ENCODE data around the gene MTERF2.

DNA sequence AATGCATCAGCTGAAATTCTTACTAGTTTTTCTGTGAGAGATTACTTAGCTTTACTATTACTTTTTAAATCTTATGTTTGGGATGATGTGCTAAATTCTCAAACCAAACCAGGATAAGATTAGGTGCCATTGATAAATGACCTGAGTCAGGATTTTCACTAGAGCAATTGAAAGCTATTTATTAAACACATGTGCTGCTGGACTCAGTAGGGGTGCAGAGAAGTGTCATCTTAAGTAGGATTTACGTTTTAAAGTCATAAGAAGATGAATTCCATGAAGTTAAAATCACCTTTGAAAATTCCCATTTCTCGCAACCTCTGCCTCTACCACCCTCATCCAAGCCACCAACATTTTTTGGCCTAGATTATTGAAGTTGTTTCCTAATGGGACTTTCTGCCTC is 22.4 kb downstream of the MTERF2 start:
- no peak for TF ChIP-seq CTCF (IDR thresholded peaks at IDR 0.05; ENCODE audit: insufficient read depth, low read length)
- TF ChIP-seq GABPA (IDR thresholded peaks at IDR 0.05; ENCODE audit: low read depth): no peak
- no peak for TF ChIP-seq POLR2AphosphoS5 (IDR thresholded peaks at IDR 0.05; ENCODE audit: low read depth)
- TF ChIP-seq SPI1 (IDR thresholded peaks at IDR 0.05; ENCODE audit: borderline replicate concordance, low read depth): no peak
- TF ChIP-seq, protein P1, sequence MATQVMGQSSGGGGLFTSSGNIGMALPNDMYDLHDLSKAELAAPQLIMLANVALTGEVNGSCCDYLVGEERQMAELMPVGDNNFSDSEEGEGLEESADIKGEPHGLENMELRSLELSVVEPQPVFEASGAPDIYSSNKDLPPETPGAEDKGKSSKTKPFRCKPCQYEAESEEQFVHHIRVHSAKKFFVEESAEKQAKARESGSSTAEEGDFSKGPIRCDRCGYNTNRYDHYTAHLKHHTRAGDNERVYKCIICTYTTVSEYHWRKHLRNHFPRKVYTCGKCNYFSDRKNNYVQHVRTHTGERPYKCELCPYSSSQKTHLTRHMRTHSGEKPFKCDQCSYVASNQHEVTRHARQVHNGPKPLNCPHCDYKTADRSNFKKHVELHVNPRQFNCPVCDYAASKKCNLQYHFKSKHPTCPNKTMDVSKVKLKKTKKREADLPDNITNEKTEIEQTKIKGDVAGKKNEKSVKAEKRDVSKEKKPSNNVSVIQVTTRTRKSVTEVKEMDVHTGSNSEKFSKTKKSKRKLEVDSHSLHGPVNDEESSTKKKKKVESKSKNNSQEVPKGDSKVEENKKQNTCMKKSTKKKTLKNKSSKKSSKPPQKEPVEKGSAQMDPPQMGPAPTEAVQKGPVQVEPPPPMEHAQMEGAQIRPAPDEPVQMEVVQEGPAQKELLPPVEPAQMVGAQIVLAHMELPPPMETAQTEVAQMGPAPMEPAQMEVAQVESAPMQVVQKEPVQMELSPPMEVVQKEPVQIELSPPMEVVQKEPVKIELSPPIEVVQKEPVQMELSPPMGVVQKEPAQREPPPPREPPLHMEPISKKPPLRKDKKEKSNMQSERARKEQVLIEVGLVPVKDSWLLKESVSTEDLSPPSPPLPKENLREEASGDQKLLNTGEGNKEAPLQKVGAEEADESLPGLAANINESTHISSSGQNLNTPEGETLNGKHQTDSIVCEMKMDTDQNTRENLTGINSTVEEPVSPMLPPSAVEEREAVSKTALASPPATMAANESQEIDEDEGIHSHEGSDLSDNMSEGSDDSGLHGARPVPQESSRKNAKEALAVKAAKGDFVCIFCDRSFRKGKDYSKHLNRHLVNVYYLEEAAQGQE (IDR thresholded peaks at IDR 0.05; ENCODE audit: insufficient replicate concordance, low read depth): no peak
